DOHH2 (cell line): ENCODE measurements around the gene TMCC1.

Source experiments
- H3F3A ChIP-seq: fragments of 200-600 bp; sonication (generic), shearing (Covaris generic); 2 replicates; pipeline ENCODE4 v1.6.0; 2016; ENCODE audit warnings: antibody characterized with exemption, mild to moderate bottlenecking; ENCODE audit not compliant: control insufficient read depth, insufficient read depth
- H3K27ac ChIP-seq: fragments of 200-600 bp; sonication (generic); 2 replicates; pipeline ENCODE4 v1.5.1; 2014; ENCODE audit warnings: low read depth, mild to moderate bottlenecking, low read length, moderate library complexity
- H3K27me3 ChIP-seq: fragments of 200-600 bp; sonication (generic); 2 replicates; pipeline ENCODE4 v1.6.1; 2014; ENCODE audit warnings: mild to moderate bottlenecking, low read length, mixed read lengths; ENCODE audit not compliant: control insufficient read depth
- H3K36me3 ChIP-seq: fragments of 200-600 bp; sonication (generic); 2 replicates; pipeline ENCODE4 v1.6.1; 2014; ENCODE audit warnings: mild to moderate bottlenecking, low read length, moderate library complexity, mixed read lengths; ENCODE audit not compliant: control insufficient read depth
- H3K4me1 ChIP-seq: fragments of 200-600 bp; sonication (generic); 2 replicates; pipeline ENCODE4 v1.6.1; 2014; ENCODE audit warnings: mild to moderate bottlenecking, low read length, mixed read lengths; ENCODE audit not compliant: control insufficient read depth
- H3K4me2 ChIP-seq: fragments of 200-600 bp; sonication (generic); 2 replicates; pipeline ENCODE4 v1.6.0; 2014; ENCODE audit warnings: mild to moderate bottlenecking, low read length, moderate library complexity
- H3K4me3 ChIP-seq: fragments of 200-600 bp; sonication (generic); 2 replicates; pipeline ENCODE4 v1.5.1; 2014; ENCODE audit warnings: mild to moderate bottlenecking, low read length, mixed read lengths
- H3K79me2 ChIP-seq: fragments of 200-600 bp; sonication (generic); 2 replicates; pipeline ENCODE4 v1.6.1; 2014; ENCODE audit warnings: mild to moderate bottlenecking, low read length, mixed read lengths; ENCODE audit not compliant: control insufficient read depth
- H3K9me2 ChIP-seq: fragments of 200-600 bp; sonication (generic); replicated peaks from 2 replicates; pipeline ENCODE4 v1.6.1; 2014; ENCODE audit warnings: mild to moderate bottlenecking, low read length, mixed read lengths; ENCODE audit not compliant: control insufficient read depth
- H3K9me3 ChIP-seq: fragments of 200-600 bp; sonication (generic); 2 replicates; pipeline ENCODE4 v1.6.1; 2014; ENCODE audit warnings: antibody characterized with exemption, low read length, mixed read lengths; ENCODE audit not compliant: control insufficient read depth, insufficient read depth
- H4K20me1 ChIP-seq: fragments of 200-600 bp; sonication (generic); 2 replicates; pipeline ENCODE4 v1.6.0; 2014; ENCODE audit warnings: low read depth, mild to moderate bottlenecking, antibody characterized with exemption, low read length, moderate library complexity; ENCODE audit not compliant: control insufficient read depth, insufficient read depth
- EZH2phosphoT487 ChIP-seq: fragments of 200-600 bp; sonication (generic); IDR thresholded peaks from 2 replicates; pipeline ENCODE4 v1.6.1; 2017; ENCODE audit warnings: borderline replicate concordance, mild to moderate bottlenecking, antibody characterized with exemption, low read length, moderate library complexity, mixed read lengths
- TF ChIP-seq, protein P1 (sequence below): fragments of 200-600 bp; sonication (generic); IDR thresholded peaks from one replicate; pipeline ENCODE4 v1.5.1; 2014; ENCODE audit warnings: antibody characterized with exemption, mild to moderate bottlenecking, low read depth, low read length; ENCODE audit not compliant: poor library complexity, severe bottlenecking

The TMCC1 gene

DNA sequence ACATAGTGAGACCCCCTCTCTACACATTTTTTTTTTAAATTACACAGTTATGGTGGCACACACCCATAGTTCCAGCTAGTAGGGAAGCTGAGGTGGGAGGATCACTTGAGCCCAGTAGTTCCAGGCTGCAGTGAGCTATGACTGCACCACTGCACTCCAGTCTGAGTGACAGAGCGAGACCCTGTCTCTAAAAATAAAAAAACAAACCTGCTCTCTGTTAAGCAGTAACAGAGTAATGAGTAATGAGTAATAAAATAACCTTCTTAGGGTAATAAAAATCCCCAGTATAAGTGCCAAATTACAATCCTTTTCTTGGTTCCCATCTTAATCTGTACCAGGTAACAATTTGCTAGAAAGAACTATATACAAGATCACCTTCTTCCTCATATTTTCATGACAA, 221.1 kb downstream of the TMCC1 start:
- peaks cover 22% of the 10 kb centered on the region for H3K4me1 ChIP-seq
- no peaks in the 10 kb centered on the region for H3K9me3 ChIP-seq
- H3K27ac ChIP-seq, result no peak overlapping the region
- no peaks in the 10 kb centered on the region for H3K79me2 ChIP-seq
- no peak overlapping the region for H3K4me2 ChIP-seq
- no peaks in the 10 kb centered on the region for H3K9me2 ChIP-seq
- H3K36me3 ChIP-seq, result peaks cover 10% of the 10 kb centered on the region; the same call in 1 of the 2 replicates
- no peaks in the 10 kb centered on the region for H4K20me1 ChIP-seq
- H3K27me3 ChIP-seq, result no peaks in the 10 kb centered on the region
- no peak for TF ChIP-seq EZH2phosphoT487
- TF ChIP-seq, protein P1, sequence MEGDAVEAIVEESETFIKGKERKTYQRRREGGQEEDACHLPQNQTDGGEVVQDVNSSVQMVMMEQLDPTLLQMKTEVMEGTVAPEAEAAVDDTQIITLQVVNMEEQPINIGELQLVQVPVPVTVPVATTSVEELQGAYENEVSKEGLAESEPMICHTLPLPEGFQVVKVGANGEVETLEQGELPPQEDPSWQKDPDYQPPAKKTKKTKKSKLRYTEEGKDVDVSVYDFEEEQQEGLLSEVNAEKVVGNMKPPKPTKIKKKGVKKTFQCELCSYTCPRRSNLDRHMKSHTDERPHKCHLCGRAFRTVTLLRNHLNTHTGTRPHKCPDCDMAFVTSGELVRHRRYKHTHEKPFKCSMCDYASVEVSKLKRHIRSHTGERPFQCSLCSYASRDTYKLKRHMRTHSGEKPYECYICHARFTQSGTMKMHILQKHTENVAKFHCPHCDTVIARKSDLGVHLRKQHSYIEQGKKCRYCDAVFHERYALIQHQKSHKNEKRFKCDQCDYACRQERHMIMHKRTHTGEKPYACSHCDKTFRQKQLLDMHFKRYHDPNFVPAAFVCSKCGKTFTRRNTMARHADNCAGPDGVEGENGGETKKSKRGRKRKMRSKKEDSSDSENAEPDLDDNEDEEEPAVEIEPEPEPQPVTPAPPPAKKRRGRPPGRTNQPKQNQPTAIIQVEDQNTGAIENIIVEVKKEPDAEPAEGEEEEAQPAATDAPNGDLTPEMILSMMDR, result no peak
- H3K4me3 ChIP-seq, result no peak overlapping the region
- H3F3A ChIP-seq, result no peaks in the 10 kb centered on the region

DNA sequence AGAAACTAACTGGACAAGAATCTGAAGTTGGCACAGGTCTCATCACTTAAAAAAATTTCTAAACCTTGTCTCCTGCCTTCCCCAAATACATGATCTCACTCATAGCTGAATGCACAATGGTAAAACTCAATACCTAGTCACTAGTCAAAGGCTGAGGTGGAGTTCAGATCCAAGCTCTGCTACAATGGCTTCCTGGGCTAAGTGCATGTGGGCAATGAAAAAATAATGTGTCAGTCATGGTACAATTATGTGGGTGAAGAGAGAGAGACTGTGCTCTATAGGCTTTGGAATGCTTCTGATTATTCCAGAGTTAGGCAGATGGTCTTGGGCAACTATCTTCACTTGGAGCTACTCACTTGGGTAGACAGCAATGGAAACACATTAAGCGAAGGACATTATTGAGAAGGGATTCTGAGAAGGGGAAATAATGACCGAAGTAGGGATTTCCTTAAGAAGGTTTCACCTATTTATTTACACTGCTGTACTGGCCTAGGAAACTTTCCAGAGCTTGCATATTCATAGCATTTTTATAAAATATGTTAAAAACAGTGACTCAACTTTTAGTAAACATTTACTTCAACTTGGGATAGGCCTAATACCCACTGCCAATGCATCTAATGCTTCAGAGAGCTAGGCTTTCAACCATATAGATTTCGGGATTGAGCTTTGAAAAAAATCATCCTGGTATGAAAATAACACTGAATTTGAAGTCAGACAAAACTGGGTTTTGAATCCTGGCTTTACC, 228.3 kb downstream of the TMCC1 start:
- Histone ChIP-seq H3K4me1 (no peaks in the 10 kb centered on the region), H3K36me3 (peaks cover 3% of the 10 kb centered on the region; the same call in 1 of the 2 replicates), H3F3A (no peaks in the 10 kb centered on the region), H3K4me3 (no peak overlapping the region), H3K79me2 (no peaks in the 10 kb centered on the region), H3K9me3 (no peaks in the 10 kb centered on the region), H4K20me1 (no peaks in the 10 kb centered on the region), H3K9me2 (no peaks in the 10 kb centered on the region), H3K27ac (no peak overlapping the region), H3K4me2 (no peak overlapping the region), H3K27me3 (no peaks in the 10 kb centered on the region)
- TF ChIP-seq, protein P1, result no peak
- TF ChIP-seq EZH2phosphoT487, result no peak

DNA sequence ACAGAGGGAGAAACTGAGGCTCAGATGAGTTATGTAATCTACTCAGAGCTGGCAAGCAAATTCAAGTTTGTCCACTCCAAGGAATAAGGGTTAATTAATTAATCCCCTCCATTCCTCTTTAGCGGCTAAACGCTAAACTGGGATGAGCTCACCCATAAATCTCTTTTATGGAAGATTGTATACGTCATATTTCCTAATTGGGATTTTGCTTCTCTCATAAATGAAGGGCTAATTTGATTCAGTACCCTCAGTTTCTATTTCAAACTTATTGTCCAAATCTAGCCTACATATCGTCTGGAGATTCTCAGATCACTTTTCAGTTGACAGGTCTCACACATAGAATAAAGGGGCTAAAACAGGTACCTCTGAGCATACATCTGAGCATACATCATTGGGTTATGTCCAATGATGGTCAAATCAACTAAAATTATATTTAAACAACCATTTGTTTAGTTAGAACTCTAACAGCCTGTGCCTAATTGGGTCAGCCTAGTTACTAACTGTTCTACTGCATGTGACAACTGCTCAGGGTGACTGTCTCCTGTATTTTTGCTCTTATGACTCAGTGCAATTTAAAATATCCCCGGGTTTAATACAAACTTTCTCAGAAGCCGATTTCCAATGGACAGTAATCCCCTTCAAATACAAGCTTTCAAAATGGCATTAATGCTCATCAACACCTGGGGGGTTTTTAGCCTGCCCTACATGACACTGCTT, 229.4 kb downstream of the TMCC1 start:
- no peak overlapping the region for H3K27ac ChIP-seq
- H3K9me2 ChIP-seq, result no peaks in the 10 kb centered on the region
- H3K36me3 ChIP-seq, result no peaks in the 10 kb centered on the region
- no peaks in the 10 kb centered on the region for H3F3A ChIP-seq
- no peaks in the 10 kb centered on the region for H3K9me3 ChIP-seq
- H3K27me3 ChIP-seq, result no peaks in the 10 kb centered on the region
- no peak overlapping the region for H3K4me2 ChIP-seq
- no peaks in the 10 kb centered on the region for H3K4me1 ChIP-seq
- TF ChIP-seq, protein P1, result no peak
- no peak for TF ChIP-seq EZH2phosphoT487
- H4K20me1 ChIP-seq, result no peaks in the 10 kb centered on the region
- H3K79me2 ChIP-seq, result no peaks in the 10 kb centered on the region
- no peak overlapping the region for H3K4me3 ChIP-seq
